GM13977 (cell line): ENCODE measurements around the gene SIRT4.
A peak's percentile ranks its signal among the peaks of the same experiment; 100 is the strongest.
"Not testable (repeated sequence)": the region's sequence is repeated elsewhere in the genome, so short reads cannot be mapped to it uniquely, and the experiment has no call there.

Experiments
- DNase-seq: peaks from one replicate; pipeline ENCODE4 v3.0.0; 2012; ENCODE audit warnings: low spot score
- in situ Hi-C: fragments of 300-500 bp; cut with MboI; formaldehyde crosslinking; loops from one replicate; pipeline ENCODE4 v1.12.0; 2022; ENCODE audit warnings: low sequenced_read_pairs, low pct_unique_long_range_greater_than_20kb, mixed read lengths, inconsistent platforms; ENCODE audit not compliant: unreplicated experiment
- TF ChIP-seq, protein P1 (sequence below): IDR thresholded peaks from 2 replicates; pipeline ENCODE4 v1.5.1; 2012; ENCODE audit warnings: mild to moderate bottlenecking, control low read depth; ENCODE audit not compliant: insufficient read depth; ENCODE audit errors: extremely low read depth, missing control alignments

The SIRT4 gene, protein sequence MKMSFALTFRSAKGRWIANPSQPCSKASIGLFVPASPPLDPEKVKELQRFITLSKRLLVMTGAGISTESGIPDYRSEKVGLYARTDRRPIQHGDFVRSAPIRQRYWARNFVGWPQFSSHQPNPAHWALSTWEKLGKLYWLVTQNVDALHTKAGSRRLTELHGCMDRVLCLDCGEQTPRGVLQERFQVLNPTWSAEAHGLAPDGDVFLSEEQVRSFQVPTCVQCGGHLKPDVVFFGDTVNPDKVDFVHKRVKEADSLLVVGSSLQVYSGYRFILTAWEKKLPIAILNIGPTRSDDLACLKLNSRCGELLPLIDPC

DNA sequence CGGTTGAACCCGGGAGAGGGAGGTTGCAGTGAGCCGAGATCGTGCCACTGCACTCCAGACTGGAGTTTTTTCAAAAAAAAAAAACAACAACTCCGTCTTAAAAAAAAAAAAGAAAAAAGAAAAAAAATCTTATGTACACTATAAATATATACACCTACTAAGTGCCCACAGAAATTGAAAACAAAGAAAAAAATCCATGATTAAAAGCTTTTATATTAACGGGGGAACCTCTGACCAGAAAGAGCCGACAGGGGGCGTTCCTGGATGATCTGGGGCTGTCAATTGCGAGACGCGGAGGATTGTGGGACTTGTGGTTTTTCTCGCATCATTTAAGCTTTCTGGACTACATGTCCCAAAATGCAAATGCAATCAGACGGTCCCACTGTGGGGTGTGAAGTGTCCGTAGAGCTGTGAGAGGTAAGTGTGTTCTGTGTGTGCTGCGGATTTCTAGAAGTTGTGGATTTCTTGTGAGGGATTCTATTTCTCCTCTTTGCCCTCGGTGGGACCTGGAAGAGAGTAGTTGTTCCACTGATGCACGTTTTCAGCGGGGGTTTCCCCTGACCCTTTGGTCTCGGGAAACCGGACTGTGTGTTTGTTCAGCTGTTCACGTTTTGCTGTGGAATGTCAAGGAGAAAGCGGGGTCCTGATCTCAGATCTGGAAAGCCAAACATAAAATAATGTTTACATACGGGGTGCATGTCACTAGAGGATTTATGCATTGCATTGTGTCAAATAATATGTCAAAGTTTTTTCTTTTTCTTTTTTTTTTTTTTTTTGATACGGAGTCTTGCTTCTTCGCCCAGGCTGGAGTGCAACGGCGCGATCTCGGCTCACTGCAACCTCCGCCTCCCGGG lies at the start of gene SIRT4:
Gene SIRT4, plus strand, starts transcription at position 360 of the 854 bp plus-strand sequence. CDS start 1,241 bp downstream, outside the sequence.
- in situ Hi-C loops = no loop called here
- peak; percentile 93 for DNase-seq

DNA sequence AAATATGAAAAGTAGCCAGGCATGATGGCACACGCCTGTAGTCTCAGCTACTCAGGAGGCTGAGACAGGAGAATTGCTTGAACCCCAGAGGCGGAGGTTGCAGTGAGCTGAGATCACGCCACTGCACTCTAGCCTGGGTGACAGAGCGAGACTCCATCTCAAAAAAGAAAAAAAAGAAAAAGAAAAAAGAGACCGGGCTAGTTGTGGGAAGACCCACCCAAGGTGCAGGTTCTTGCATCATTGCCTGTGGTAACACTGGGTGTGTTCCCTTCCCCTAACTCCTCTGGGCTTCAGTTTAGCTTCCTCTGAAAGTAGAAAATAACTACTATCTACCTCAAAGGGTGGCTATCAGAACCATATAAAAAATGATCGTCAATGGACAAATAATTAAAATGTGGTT lies 48.8 kb upstream of the SIRT4 start:
- not testable (repeated sequence) for DNase-seq

More for the DNA sequence above, at the start of gene SIRT4:
- TF ChIP-seq, protein P1, sequence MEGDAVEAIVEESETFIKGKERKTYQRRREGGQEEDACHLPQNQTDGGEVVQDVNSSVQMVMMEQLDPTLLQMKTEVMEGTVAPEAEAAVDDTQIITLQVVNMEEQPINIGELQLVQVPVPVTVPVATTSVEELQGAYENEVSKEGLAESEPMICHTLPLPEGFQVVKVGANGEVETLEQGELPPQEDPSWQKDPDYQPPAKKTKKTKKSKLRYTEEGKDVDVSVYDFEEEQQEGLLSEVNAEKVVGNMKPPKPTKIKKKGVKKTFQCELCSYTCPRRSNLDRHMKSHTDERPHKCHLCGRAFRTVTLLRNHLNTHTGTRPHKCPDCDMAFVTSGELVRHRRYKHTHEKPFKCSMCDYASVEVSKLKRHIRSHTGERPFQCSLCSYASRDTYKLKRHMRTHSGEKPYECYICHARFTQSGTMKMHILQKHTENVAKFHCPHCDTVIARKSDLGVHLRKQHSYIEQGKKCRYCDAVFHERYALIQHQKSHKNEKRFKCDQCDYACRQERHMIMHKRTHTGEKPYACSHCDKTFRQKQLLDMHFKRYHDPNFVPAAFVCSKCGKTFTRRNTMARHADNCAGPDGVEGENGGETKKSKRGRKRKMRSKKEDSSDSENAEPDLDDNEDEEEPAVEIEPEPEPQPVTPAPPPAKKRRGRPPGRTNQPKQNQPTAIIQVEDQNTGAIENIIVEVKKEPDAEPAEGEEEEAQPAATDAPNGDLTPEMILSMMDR = peak; percentile 72

DNA sequence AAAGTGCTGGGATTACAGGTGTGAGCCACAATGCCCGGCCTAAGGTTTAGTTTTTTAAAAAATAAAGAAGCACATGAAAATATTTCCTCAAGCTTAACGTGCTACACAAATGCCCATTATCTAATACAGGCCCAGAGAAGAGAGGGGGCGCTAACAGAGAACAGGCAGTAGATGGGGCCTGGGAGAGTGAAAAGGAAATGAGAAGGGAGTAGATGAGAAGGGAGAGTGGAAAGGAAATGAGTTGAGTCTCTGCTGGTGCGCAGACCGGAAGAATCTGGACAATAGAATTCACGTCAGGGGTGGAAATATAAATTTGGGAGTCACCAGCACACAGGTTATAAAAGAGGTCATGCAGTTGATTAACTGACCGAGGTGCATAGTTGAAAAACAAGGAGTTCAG lies 47.3 kb upstream of the SIRT4 start:
- DNase-seq = no peak
- TF ChIP-seq, protein P1 = no peak
- in situ Hi-C loops = no loop called here

More for the DNA sequence above, 48.8 kb upstream of the SIRT4 start:
- in situ Hi-C loops = not testable (repeated sequence)

DNA sequence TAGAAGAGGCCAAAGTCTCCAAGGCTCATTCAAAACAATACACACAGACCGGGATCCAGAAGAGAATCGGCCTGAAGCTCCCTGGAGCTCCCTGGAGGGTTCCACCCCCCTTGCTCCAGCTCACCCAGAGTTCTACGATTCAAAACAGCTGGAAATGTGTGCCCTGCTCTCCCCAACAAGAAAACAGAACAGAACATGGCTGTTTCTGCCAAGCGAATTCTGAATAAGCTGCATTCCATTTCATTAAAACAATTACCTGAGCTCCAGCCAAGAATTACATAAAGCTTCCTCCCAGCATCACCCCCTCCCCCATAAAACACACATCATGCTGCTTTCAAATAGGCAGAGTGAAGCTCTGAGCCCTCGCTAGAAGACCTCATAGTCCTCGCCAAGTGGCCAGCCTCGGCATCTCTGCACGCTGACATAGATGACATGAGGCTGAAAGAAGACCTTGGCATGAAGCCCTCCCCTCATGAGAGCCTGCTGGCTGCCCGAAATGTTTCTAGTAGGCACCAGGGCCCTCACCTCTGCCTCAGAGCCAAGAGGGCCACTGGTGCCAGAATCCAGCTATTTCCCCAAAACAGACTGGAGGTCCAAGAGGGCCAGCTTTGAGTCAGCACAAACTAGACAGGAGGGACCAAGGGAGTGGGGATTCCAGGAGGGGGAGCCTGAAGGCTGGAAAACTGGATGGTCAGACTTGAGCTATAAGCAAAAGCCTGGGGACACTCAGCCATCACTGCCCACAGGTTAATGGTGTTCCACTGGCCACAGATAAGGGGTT lies 44.9 kb upstream of the SIRT4 start:
- no peak for DNase-seq
- in situ Hi-C loops = no loop called here
- TF ChIP-seq, protein P1 = no peak

DNA sequence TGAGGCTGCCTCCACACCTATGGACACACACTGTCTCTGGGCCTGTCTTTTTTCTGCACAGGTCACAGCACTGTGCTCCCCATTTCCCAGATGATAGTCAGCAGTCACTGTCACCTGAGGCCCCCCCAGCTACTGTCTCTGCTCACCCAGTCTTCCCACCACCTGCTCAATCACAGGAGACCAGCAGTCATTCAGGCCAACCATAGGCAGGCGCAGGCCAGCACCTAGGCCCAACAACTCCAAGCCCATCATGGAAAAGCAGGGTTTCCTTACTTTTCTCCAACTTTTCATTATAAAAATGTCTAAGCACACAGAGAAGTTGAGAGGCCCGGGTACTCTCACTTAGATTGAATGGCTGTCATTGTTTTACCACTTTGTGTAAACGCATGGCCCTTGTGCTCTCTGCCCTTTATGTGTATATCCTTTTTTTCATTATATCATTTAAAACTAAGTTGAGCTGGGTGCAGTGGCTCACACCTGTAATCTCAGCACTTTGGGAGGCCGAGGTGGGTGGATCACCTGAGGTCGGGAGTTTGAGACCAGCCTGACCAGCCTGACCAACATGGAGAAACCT lies 43.7 kb upstream of the SIRT4 start:
- in situ Hi-C loops = no loop called here
- DNase-seq = no peak
- TF ChIP-seq, protein P1 = no peak

DNA sequence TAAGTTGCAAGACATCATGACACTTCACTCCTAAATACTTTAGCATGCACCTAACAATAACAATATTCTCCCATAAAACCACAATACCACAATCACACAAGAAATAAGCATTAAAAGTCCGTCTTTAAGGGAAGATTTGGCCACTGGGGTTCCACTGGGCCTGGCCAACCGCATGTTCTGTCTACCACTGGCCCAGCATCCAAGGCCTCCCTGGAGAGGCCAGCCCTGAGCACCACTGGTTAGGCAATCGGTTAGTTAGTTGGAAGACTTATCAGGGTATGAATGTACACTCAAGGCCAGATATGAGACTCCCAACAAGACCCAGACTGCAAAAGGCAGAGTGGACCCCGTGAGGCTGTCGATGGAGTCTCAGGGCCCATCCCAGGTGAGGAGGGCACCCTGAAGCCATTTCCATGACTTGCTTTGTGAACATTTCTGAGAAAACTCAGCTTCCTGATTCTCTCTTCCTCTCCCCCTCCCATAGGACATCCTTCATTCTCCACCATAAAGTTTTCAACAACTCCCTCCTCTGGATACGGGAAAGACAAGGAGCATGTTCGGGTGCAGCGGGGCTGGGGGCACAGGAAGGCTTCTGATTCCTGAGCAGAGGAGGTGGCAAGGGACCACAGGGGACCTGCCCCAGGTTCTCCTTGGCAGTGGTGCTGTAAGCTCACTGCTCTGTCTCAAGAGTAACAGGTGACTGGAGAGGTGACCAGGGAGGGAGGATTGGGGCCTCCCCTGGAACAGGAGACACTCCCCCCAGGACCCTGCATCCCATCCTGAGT lies 42.5 kb upstream of the SIRT4 start:
- TF ChIP-seq, protein P1 = no peak
- in situ Hi-C loops = no loop called here

More for the DNA sequence above, 42.5 kb upstream of the SIRT4 start:
- no peak for DNase-seq
